ENCODE data around the gene EIF2B5. TPM values are rescaled to one million over a fixed set of nuclear protein-coding genes. Genes with fewer than 3 reads are reported as not detected.

The EIF2B5 gene
- total and polyA plus RNA-seq, 9 of the 15 experiments (the other 6 are each of a cell fraction or from before 2014, with no cell fraction given): 19.1 to 92.4 (median 74.0) TPM

- TF ChIP-seq ZBTB7A (IDR thresholded peaks at IDR 0.05; ENCODE audit: borderline replicate concordance, control insufficient read depth, low read depth, low read length): peak; percentile 63; the same call in 1 of the 2 replicates
- TF ChIP-seq SUPT5H (IDR thresholded peaks at IDR 0.05): no peak
- TF ChIP-seq ZNF639 (CRISPR knock-in tag; conservative IDR thresholded peaks at IDR 0.05 in 1 of 2, IDR thresholded peaks at IDR 0.05 in 1 of 2): peak in 1 of 2 experiments; percentile 80; a peak in 1 of 4 replicates
- TF ChIP-seq DMBX1 (CRISPR knock-in tag; IDR thresholded peaks at IDR 0.05; ENCODE audit: borderline replicate concordance): peak; percentile 64; the same call in 1 of the 2 replicates
- TF ChIP-seq ATF1 (CRISPR knock-in tag; IDR thresholded peaks at IDR 0.05): no peak
- TF ChIP-seq ATF1 (tag; IDR thresholded peaks at IDR 0.05): peak; percentile 84
- TF ChIP-seq POLR2A (conservative IDR thresholded peaks at IDR 0.05): peak; percentile 73; the same call in 1 of the 2 replicates
- TF ChIP-seq PHB (CRISPR knock-in tag; IDR thresholded peaks at IDR 0.05): 0 out of 2 replicates have a peak, but pooled peaks have one; percentile 45
- TF ChIP-seq CBFA2T2 (conservative IDR thresholded peaks at IDR 0.05): peak; percentile 86
- TF ChIP-seq HDAC2 (IDR thresholded peaks at IDR 0.05): peak; percentile 76; the same call in 1 of the 2 replicates
- 0 out of 2 replicates have a peak, but pooled peaks have one; percentile 24 for TF ChIP-seq TCF7 (IDR thresholded peaks at IDR 0.05; ENCODE audit: borderline replicate concordance)
- no peak for TF ChIP-seq RNF219 (CRISPR knock-in tag; IDR thresholded peaks at IDR 0.05)
- TF ChIP-seq SMAD4 (CRISPR knock-in tag; conservative IDR thresholded peaks at IDR 0.05): peak; percentile 89
- TF ChIP-seq ZNF780A (CRISPR knock-in tag; IDR thresholded peaks at IDR 0.05): no peak
- peak; percentile 79 for TF ChIP-seq ZNF24 (IDR thresholded peaks at IDR 0.05)
- TF ChIP-seq ZBTB11 (CRISPR knock-in tag; IDR thresholded peaks at IDR 0.05): peak in 1 of 3 experiments; percentile 62; a peak in 1 of 6 replicates
- TF ChIP-seq TAF15 (IDR thresholded peaks at IDR 0.05; ENCODE audit: low read depth, low read length): no peak
- TF ChIP-seq RB1 (IDR thresholded peaks at IDR 0.05; ENCODE audit: low read depth): peak; percentile 47
- no peak for TF ChIP-seq KHSRP (IDR thresholded peaks at IDR 0.05)
- peak; percentile 76 for TF ChIP-seq USF1 (CRISPR knock-in tag; IDR thresholded peaks at IDR 0.05)
- TF ChIP-seq SAFB (IDR thresholded peaks at IDR 0.05; ENCODE audit: borderline replicate concordance, low read depth, low read length): peak; percentile 44; the same call in 1 of the 2 replicates
- TF ChIP-seq XRCC5 (IDR thresholded peaks at IDR 0.05; ENCODE audit: low read depth, low read length): peak; percentile 83; the same call in 1 of the 2 replicates
Observed at GRCh38 chr3:184185461-184186183, 50.5 kb downstream of the EIF2B5 start (continued).
